GM15510 (cell line): ENCODE results near the gene PLIN1.

ENCODE experiments used
- POLR2A ChIP-seq: IDR thresholded peaks from 3 replicates; pipeline ENCODE4 v1.6.1; 2011; ENCODE audit warnings: borderline replicate concordance; ENCODE audit not compliant: insufficient read length; ENCODE audit errors: extremely low read depth

PLIN1 gene

GRCh38 chr15:89664441-89665350 lies 14.5 kb downstream of the PLIN1 start:
- TF ChIP-seq POLR2A, result no peak

- TF ChIP-seq POLR2A, result no peak
Measured at GRCh38 chr15:89662893-89663626, 16.1 kb downstream of the PLIN1 start.

DNA sequence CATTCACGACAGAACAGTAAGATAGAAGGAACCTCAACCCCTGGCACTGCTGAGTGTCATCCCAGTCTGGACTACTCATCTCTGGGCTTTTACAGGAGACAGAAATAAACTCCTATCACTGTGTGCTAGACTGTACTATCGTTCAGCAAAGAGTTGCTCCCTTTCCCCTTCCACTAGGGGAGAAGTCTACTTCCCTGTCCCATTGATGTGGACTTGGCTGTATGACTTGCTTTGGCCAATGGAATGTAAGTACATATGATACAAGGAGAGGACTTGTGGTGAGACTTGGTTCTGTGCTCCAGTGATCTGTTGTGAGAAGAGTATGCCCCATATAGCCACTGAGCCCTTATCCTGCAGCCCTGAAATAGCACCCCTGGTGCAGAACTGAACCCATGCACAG lies 18.6 kb downstream of the PLIN1 start:
- TF ChIP-seq POLR2A, result no peak

DNA sequence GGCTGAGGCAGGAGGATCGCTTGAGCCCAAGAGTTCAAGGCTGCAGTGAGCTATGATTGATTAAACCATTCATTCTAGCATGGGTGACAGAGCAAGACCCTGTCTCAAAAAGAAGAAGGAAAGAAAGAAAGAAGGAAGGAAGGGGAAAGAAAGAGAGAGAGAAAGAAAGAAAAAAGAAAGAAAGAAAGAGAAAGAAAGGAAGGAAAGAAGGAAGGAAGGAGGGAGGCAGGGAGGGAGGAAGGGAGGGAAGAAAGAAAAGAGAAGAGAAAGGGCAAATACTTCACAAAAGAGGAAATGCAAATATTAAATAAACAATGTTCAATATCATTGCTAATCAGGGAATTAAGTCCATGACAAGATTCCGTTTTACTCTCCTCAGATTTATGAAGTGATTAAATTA lies 19.9 kb downstream of the PLIN1 start:
- TF ChIP-seq POLR2A, result no peak

GRCh38 chr15:89657686-89658200 lies 21.4 kb downstream of the PLIN1 start:
- TF ChIP-seq POLR2A, result no peak

DNA sequence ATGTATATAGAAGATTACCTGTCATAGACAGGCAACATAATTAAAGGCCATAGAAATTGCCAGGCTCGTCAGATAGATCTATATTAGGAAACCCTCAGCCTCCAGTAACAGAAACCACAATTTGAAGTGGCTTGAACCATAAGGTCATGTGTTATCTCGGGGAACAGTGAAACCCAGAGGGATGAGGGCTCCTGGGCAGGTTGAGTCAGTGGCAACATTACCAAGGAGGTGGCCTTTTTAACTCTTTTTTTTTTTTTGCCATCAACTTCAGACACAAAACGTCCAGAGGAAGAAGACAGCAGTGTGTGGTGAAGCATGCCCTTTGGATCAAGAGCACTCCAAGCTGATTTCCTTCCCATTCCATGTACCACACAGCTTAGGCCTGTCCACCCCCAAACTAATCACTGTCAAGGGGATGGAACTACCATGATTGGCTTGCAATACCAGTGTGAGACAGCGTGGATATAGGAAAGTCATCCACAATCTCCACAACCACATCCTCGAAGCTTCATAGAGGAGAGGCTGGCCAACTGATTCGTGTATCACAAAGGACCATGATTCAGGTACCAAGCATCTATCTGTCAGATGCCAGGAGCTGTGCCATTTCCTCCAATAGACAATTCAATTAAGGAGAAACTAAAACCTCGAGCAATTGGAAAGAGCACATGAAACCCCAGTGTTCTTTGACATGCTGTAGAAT lies 22.9 kb downstream of the PLIN1 start:
- no peak for TF ChIP-seq POLR2A

- no peak for TF ChIP-seq POLR2A
Measured at GRCh38 chr15:89654847-89655805, 24.0 kb downstream of the PLIN1 start, which contains the start of gene KIF7. Gene KIF7, minus strand, starts transcription at chr15:89655467. Its CDS starts 2,537 bp downstream, at chr15:89652930.

- no peak for TF ChIP-seq POLR2A
Measured at GRCh38 chr15:89654301-89654761, 24.8 kb downstream of the PLIN1 start.

- TF ChIP-seq POLR2A, result no peak
Measured at GRCh38 chr15:89653578-89653977, 25.6 kb downstream of the PLIN1 start.

DNA sequence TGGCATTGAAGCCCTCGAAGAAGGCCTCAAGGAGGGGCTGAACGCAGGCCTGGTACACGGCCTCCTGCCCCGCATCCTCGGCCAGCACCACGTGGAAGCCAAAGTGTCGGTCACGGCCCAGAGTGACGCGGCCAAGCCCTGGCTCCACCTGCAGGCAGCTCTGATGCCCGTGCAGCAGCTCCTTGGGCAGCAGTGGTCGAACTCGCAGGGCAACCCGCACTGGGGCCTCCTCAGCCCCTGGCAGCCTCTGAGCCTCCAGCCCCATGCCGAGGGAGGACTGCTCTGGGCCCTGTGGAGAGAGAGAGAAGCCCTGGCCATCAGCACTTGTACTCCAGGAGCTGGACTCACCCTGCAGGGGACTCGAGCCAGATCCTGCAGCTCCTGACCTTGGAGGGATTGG lies 26.5 kb downstream of the PLIN1 start:
- TF ChIP-seq POLR2A, result no peak

DNA sequence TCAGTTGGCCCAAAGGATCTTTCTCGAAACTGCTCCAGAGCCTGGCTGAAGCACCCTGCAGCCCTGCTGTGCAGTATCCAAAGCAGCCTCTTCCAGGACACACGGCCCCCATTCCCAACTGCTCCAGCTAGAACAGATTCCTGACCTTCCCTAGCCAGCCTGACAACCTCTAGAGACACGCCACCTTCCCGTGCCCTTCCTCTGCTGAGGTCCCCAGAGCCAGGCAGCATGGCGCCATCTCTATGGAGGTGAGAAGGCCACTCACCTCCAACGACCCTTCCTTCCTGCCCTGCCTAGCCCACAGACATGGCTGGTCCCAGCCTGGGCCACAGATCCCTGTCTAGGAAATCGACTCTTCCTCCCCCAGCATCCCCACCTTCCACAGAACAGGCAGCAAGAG lies 27.0 kb downstream of the PLIN1 start:
- no peak for TF ChIP-seq POLR2A

- TF ChIP-seq POLR2A, result no peak
Measured at GRCh38 chr15:89649716-89650115, 29.5 kb downstream of the PLIN1 start.

- no peak for TF ChIP-seq POLR2A
Measured at GRCh38 chr15:89649013-89649625, 30.0 kb downstream of the PLIN1 start.
